Adipocyte (in vitro differentiated cells): Measurements from ENCODE around the gene GLYAT.

ENCODE experiments used
- DNase-seq: peaks from one replicate; pipeline ENCODE4 v3.0.0-alpha.2; 2015; ENCODE audit warnings: low read depth
- H3K27me3 ChIP-seq: replicated peaks from 2 replicates; pipeline ENCODE4 v1.7.0; 2013; ENCODE audit warnings: mild to moderate bottlenecking, low read length, moderate library complexity; ENCODE audit not compliant: control insufficient read depth, insufficient read depth
- H3K36me3 ChIP-seq: 2 replicates; pipeline ENCODE4 v1.7.0; 2013; ENCODE audit warnings: low read length, mild to moderate bottlenecking, moderate library complexity; ENCODE audit not compliant: control insufficient read depth, insufficient read depth, severe bottlenecking
- H3K4me1 ChIP-seq: 2 replicates; pipeline ENCODE4 v1.7.0; 2013; ENCODE audit warnings: mild to moderate bottlenecking, low read length, moderate library complexity; ENCODE audit not compliant: control insufficient read depth, insufficient read depth
- H3K4me3 ChIP-seq: 2 replicates; pipeline ENCODE4 v1.7.0; 2013; ENCODE audit warnings: mild to moderate bottlenecking, low read length, moderate library complexity
- H3K9ac ChIP-seq: 2 replicates; pipeline ENCODE4 v1.7.0; 2013; ENCODE audit warnings: mild to moderate bottlenecking, low read length, moderate library complexity
- H3K9me3 ChIP-seq: 2 replicates; pipeline ENCODE4 v1.7.0; 2013; ENCODE audit warnings: mild to moderate bottlenecking, low read length, moderate library complexity; ENCODE audit not compliant: control insufficient read depth

GLYAT gene

GRCh38 chr11:58741127-58741526, 9.4 kb upstream of the GLYAT start:
- Histone ChIP-seq H3K9me3 (peaks cover 22% of the 10 kb centered on the region), H3K4me1 (no peaks in the 10 kb centered on the region), H3K4me3 (no peak overlapping the region), H3K9ac (no peak overlapping the region), H3K36me3 (no peaks in the 10 kb centered on the region), H3K27me3 (no peaks in the 10 kb centered on the region)
- DNase-seq = no peak

GRCh38 chr11:58740447-58740846, 8.7 kb upstream of the GLYAT start:
- H3K9me3 ChIP-seq = peaks cover 22% of the 10 kb centered on the region
- no peaks in the 10 kb centered on the region for H3K36me3 ChIP-seq
- H3K4me3 ChIP-seq = no peak overlapping the region

GRCh38 chr11:58739725-58740430, 8.1 kb upstream of the GLYAT start:
- H3K9me3 ChIP-seq = peaks cover 22% of the 10 kb centered on the region
- H3K4me1 ChIP-seq = no peaks in the 10 kb centered on the region
- H3K4me3 ChIP-seq = no peak overlapping the region
- DNase-seq = peak; percentile 33
- H3K36me3 ChIP-seq = no peaks in the 10 kb centered on the region
- H3K9ac ChIP-seq = no peak overlapping the region
- H3K27me3 ChIP-seq = no peaks in the 10 kb centered on the region

More at GRCh38 chr11:58740447-58740846, 8.7 kb upstream of the GLYAT start:
- H3K27me3 ChIP-seq = no peaks in the 10 kb centered on the region
- no peak for DNase-seq
- H3K9ac ChIP-seq = no peak overlapping the region
- no peaks in the 10 kb centered on the region for H3K4me1 ChIP-seq

- no peaks in the 10 kb centered on the region for H3K36me3 ChIP-seq
- H3K4me3 ChIP-seq = no peak overlapping the region
- H3K9ac ChIP-seq = no peak overlapping the region
- H3K27me3 ChIP-seq = no peaks in the 10 kb centered on the region
- H3K4me1 ChIP-seq = peaks cover 13% of the 10 kb centered on the region
- H3K9me3 ChIP-seq = peaks cover 4% of the 10 kb centered on the region
- DNase-seq = no peak
Measured at GRCh38 chr11:58734681-58735490, 3.1 kb upstream of the GLYAT start.

- Histone ChIP-seq H3K9ac (no peak overlapping the region), H3K4me1 (peaks cover 26% of the 10 kb centered on the region), H3K4me3 (peak overlapping the region; percentile 21), H3K36me3 (no peaks in the 10 kb centered on the region), H3K27me3 (no peaks in the 10 kb centered on the region), H3K9me3 (no peaks in the 10 kb centered on the region)
- DNase-seq = peak; percentile 30
Measured at GRCh38 chr11:58730507-58731089, 1.1 kb downstream of the GLYAT start.

- Histone ChIP-seq H3K4me1 (peaks cover 26% of the 10 kb centered on the region), H3K36me3 (no peaks in the 10 kb centered on the region), H3K9me3 (no peaks in the 10 kb centered on the region), H3K4me3 (no peak overlapping the region), H3K27me3 (no peaks in the 10 kb centered on the region), H3K9ac (no peak overlapping the region)
- no peak for DNase-seq
Measured at GRCh38 chr11:58727415-58727797, 4.3 kb downstream of the GLYAT start.

- no peak overlapping the region for H3K9ac ChIP-seq
- DNase-seq = no peak
- H3K4me1 ChIP-seq = peaks cover 26% of the 10 kb centered on the region
Measured at GRCh38 chr11:58726737-58727414, 4.9 kb downstream of the GLYAT start.

GRCh38 chr11:58719406-58720117, 12.2 kb downstream of the GLYAT start:
- DNase-seq = no peak
- H3K9ac ChIP-seq = no peak overlapping the region
- H3K9me3 ChIP-seq = no peaks in the 10 kb centered on the region
- no peaks in the 10 kb centered on the region for H3K4me1 ChIP-seq
- no peak overlapping the region for H3K4me3 ChIP-seq
- H3K36me3 ChIP-seq = no peaks in the 10 kb centered on the region
- no peaks in the 10 kb centered on the region for H3K27me3 ChIP-seq

More at GRCh38 chr11:58726737-58727414, 4.9 kb downstream of the GLYAT start:
- no peaks in the 10 kb centered on the region for H3K36me3 ChIP-seq
- no peaks in the 10 kb centered on the region for H3K9me3 ChIP-seq
- no peaks in the 10 kb centered on the region for H3K27me3 ChIP-seq
- no peak overlapping the region for H3K4me3 ChIP-seq

GRCh38 chr11:58712531-58712930, 19.2 kb downstream of the GLYAT start:
- no peaks in the 10 kb centered on the region for H3K27me3 ChIP-seq
- H3K4me3 ChIP-seq = no peak overlapping the region
- no peaks in the 10 kb centered on the region for H3K4me1 ChIP-seq
- no peak overlapping the region for H3K9ac ChIP-seq
- H3K9me3 ChIP-seq = peaks cover 7% of the 10 kb centered on the region
- no peak for DNase-seq
- H3K36me3 ChIP-seq = no peaks in the 10 kb centered on the region

GRCh38 chr11:58711832-58712231, 19.9 kb downstream of the GLYAT start:
- no peak for DNase-seq
- Histone ChIP-seq H3K9me3 (peaks cover 7% of the 10 kb centered on the region), H3K4me1 (no peaks in the 10 kb centered on the region), H3K9ac (no peak overlapping the region), H3K36me3 (no peaks in the 10 kb centered on the region), H3K4me3 (no peak overlapping the region), H3K27me3 (no peaks in the 10 kb centered on the region)
